CD1c-positive myeloid dendritic cell (primary cell): ENCODE results near the gene ITGB2.
"Not testable (repeated sequence)": the region's sequence is repeated elsewhere in the genome, so short reads cannot be mapped to it uniquely, and the experiment has no call there.

ENCODE experiments used
- DNase-seq: peaks from one replicate; pipeline ENCODE4 v3.0.0-alpha.2; 2016; ENCODE audit errors: extremely low spot score

Gene ITGB2

GRCh38 chr21:44926331-44927101, 5.8 kb upstream of the ITGB2 start:
- DNase-seq = peak; percentile 49

GRCh38 chr21:44925378-44925755, 4.7 kb upstream of the ITGB2 start:
- no peak for DNase-seq

DNA sequence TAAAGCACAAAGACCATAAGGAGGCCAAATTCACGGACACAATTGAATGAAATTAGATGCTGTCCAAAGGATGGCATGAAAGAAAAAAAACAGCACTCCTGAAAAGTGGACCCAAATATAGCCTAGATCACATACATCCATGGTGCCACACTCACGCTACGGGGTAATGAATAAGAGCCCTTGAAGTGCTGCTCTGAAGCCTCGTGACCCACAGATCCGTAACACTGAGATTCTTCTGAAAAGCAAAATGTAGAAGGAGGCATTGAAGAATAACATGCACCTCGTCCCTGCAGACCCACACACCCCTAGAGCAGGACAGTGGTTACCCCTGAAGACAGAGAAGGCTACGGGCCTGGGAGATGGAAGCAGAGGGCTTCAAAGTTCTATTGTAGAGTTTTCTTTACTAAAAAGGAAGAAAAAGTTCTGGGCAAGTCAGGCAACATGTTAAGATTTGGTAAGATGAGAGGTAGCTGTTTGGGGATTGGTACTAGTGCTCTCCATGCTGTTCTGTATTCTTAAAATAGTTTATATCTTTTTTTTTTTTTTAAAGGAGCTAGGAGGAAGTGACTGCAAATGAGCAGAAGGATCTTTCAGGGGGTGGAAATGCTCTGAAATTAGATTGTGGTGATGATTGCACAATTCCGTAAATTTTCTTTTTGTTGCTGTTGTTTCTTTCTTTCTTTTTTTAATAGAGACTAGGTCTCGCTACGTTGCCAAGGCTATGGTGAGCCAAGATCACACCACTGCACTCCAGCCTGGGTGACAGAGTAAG, 4.1 kb upstream of the ITGB2 start:
- peak; percentile 80 for DNase-seq

GRCh38 chr21:44923480-44924084, 2.9 kb upstream of the ITGB2 start:
- peak; percentile 74 for DNase-seq

DNA sequence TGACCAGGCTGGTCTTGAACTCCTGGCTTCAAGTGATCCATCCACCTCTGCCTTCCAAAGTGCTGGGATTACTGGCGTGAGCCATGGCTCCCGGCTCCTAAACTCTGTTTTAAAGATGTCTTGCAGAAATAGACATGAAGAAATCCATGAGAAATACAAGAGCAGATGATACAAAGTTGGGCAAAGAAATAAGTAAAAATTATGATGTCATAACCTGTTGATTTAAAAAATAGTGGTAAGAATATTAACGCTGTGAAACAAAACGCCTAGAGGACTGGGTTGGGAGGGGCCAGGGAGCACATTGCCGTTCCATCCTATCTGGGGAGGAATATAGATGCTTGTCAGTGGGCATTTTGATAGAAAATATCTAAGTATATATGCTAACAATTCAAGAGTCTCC, 1.2 kb upstream of the ITGB2 start:
- DNase-seq = no peak

DNA sequence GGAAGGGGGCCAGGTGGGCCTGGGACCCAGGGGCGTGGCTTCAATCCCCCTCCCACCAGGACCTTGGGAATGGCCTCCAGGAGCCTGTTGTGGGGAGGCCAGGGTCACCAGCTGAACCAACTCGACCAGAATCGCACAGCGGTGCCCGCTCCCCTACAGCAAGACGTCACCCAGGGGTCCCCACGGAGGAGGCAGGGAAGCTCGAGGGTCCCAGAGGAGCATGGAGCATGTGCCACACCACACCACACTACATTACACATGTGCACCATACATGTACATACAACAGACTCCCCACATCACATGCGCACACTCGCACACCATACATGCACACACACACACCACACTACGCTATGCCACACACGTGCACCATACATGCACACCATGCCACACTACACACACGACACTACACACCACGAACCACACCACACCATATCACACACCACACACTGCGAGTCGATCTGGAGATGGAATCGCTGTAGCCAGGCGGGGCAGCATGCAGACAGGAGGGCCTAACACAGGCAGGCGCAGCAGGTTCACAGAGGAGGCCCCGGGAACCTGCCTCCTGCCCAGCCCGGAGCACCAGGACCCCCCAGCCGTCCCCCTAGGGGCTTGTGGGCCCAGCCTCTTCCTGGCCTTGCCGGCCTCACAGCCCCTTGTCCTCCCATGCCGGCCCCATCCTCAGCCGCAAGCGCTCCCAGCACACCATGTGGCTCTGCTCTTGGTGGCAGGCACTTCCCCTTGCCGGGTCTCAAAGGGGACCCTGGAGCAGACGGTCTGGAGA, 596 bp downstream of the ITGB2 start:
- DNase-seq = no peak

GRCh38 chr21:44919111-44919912, 1.4 kb downstream of the ITGB2 start:
- DNase-seq = no peak

DNA sequence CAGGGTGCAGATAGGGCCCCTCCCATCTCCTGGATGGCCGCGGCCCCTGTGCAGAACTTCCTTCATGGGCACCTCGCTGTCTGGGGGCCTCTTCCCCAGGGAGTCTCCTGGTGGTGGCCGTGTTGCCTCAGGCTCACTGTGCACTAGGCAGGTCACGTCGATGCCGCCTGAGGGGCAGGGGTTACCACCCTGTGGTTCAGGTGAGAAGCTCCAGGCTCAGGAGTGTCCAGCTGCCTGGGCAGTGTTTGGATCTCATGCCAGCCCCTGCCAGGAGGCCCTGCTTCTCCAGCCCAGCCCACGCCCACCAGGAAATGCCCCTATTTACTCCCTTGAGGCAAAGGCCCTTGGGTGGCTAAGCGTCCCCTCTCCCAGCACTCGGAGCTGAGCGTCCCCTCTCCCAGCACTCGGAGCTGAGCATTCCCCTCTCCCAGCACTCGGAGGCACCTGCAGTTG, 2.1 kb downstream of the ITGB2 start:
- no peak for DNase-seq

- DNase-seq = no peak
These were observed 2.6 kb downstream of the ITGB2 start for GRCh38 chr21:44918107-44918470.

GRCh38 chr21:44917446-44918106, 3.1 kb downstream of the ITGB2 start:
- DNase-seq = no peak

- no peak for DNase-seq
These were observed 3.7 kb downstream of the ITGB2 start for GRCh38 chr21:44916965-44917364.

DNA sequence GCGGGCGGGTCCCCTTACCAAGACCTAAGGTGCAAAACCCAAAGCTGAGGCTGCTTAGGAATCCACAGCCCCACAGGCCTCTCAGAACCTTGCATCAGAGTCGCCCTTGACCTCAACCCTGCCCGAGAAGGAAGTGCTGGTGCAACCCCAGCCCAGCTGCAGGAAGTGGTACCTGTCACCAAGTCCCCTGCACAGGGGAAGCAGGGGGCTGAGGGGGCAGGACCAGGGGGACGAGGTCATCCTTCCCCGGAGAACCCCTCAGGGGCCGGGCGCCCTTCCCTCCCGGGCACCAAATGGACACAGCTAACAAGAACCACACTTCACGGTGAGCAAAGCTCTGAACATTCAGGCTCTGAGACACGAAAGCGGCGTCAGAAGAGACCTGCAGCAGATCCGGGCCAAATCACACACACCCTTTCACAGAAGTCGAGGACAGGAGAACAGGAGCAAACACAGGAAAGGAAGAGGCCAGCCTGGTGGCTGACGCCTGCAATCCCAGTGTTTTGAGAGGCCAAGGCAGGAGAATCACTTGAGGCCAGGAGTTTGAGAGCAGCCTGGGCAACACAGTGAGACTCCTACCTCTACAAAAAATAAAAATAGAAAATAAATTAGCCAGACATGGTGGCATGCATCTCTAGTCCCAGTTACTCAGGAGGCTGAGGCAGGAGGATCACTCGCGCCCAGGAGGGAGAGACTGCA, 6.4 kb downstream of the ITGB2 start:
- DNase-seq = peak; percentile 74

DNA sequence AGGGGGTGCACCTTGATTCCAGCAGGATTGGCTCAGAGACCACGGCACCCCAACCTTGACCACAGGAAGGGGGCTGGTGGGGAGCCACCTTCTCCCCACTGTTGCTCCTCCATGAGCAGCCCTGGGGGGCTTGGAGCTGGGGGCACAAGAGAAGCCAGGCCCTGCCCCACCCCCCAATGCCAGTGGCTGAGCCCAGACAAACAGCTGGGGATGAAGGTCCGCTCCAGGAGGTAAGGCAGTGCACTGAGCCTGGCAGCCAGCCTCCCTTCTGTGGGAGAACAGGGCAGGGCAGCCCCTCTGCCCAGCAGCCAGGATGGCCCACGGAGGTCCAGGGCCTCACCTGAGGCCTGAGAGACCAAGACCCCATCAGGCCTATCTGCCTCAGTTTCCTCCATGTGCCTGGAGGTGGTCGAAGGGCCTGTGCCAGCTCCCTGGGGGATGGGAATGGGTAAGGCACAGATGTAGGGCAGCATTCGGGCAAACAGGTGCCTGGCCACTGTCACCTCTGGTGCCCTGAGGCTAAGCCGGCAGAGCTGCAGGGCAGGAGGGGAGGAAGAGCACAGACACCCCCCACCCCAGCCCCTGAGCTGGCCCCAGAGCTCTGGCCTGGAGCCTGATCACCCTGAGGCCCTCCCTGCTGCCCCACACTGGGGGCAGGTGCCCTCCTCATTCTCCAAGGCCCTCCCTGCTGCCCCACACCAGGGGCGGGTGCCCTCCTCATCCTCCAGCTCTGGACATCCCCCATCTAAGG, 7.1 kb downstream of the ITGB2 start:
- no peak for DNase-seq

- not testable (repeated sequence) for DNase-seq
These were observed 7.9 kb downstream of the ITGB2 start for GRCh38 chr21:44912506-44913412.

- DNase-seq = no peak
These were observed 8.6 kb downstream of the ITGB2 start for GRCh38 chr21:44912158-44912473.

DNA sequence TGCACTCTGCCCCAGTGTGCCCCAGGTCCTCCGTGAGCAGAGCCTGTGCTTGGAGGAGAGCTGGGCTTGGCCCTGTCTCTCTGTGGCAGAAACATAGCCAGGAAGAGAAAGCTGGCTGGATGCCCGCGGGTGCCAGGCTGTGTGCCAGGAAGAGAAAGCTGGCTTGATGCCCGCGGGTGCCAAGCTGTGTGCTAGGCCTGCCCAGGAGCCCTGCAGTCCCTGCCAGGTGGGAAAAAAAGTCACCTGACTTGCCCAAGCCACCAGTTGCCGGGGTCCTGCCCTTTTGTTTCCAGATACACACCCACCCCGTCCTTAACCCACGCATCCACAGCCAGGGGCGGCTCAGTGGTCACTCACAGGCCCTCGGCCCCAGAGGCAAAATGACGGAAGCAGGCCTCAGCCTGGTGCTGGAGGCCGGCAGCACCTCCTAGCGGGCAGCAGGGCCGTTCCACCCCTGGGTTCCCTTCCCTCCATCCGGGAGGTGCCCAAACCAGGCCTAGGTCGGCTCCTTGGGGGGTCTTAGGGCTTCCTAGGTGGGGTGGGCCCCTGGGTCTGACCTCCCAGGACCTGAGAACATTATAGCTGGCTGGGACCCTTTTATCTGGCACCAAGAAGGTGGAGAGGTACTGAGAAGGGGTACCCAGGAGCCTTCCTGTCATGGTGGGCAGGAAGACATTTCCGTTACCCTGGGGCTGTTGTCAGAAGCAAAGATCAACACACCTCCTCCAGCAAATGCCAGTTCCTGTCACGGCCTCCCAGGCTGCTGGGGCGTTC, 9.1 kb downstream of the ITGB2 start:
- DNase-seq = peak; percentile 77

- DNase-seq = no peak
These were observed 9.7 kb downstream of the ITGB2 start for GRCh38 chr21:44911068-44911383.
